BJ (cell line): Measurements from ENCODE around the gene TSPAN33. TPM values are rescaled to one million over a fixed set of nuclear protein-coding genes. Genes with fewer than 3 reads are reported as not detected.
A peak's percentile ranks its signal among the peaks of the same experiment; 100 is the strongest.

ENCODE experiments used
- CTCF ChIA-PET: fragments of 350-600 bp; formaldehyde crosslinking; extraction: SDS; loops from one replicate; lab custom pipeline; 2021; ENCODE audit warnings: antibody characterized with exemption, inconsistent platforms; lab: Yijun Ruan, JAX
- POLR2A ChIA-PET: fragments of 300-600 bp; sonication (Branson Sonifier 250); formaldehyde crosslinking; extraction: SDS; loops from one replicate; lab custom pipeline; 2021; ENCODE audit warnings: antibody characterized with exemption; lab: Charles Lee
- DNase-seq: peaks from one replicate; pipeline ENCODE4 v3.0.0-alpha.2; 2011; ENCODE audit warnings: low read depth
- H3K27me3 ChIP-seq: 2 replicates; pipeline ENCODE4 v1.6.0; 2011; ENCODE audit warnings: low read length; ENCODE audit not compliant: control insufficient read depth, insufficient read depth
- H3K36me3 ChIP-seq: 2 replicates; pipeline ENCODE4 v1.5.1; 2011; ENCODE audit warnings: low read length; ENCODE audit not compliant: control insufficient read depth, insufficient read depth
- H3K4me3 ChIP-seq: 2 replicates; pipeline ENCODE4 v1.5.1; 2011; ENCODE audit warnings: low read depth, mild to moderate bottlenecking, control low read depth, low read length
- polyA minus RNA-seq: library from RNA; depleted of rRNA, polyadenylated mRNA; stranded (reverse); fragments of >200 nt; gene quantifications from 2 replicates; pipeline ENCODE4 v1.2.3, GENCODE V29; 2011; rRNA and poly(A)+ RNA removed
- polyA plus RNA-seq: library from polyadenylated mRNA; depleted of rRNA; stranded (reverse); fragments of >200 nt; gene quantifications from 2 replicates; pipeline ENCODE4 v1.2.3, GENCODE V29; 2011; rRNA removed
- TF ChIP-seq, protein P1 (sequence below): IDR thresholded peaks from 2 replicates; pipeline ENCODE4 v1.5.1; 2011; ENCODE audit warnings: low read depth, mild to moderate bottlenecking, control low read depth, inconsistent platforms, low read length, moderate library complexity; ENCODE audit not compliant: insufficient read depth

The TSPAN33 gene
- polyA plus RNA-seq, result 0.22 and 0.29 TPM in 2 replicates
- polyA minus RNA-seq, result 0.33 and 0.51 TPM in 2 replicates

- Histone ChIP-seq H3K4me3 (peak within 1 kb of the TSS; percentile 22), H3K36me3 (no peaks in the 10 kb centered on the region), H3K27me3 (peaks cover 39% of the 10 kb centered on the region)
- ChIA-PET CTCF (interaction anchor here (1.2 kb wide), 1 partner anchor 19 kb away, joined by 3 read pairs; no protein-coding TSS in a partner anchor), POLR2A (no interaction called here)
- TF ChIP-seq, protein P1, sequence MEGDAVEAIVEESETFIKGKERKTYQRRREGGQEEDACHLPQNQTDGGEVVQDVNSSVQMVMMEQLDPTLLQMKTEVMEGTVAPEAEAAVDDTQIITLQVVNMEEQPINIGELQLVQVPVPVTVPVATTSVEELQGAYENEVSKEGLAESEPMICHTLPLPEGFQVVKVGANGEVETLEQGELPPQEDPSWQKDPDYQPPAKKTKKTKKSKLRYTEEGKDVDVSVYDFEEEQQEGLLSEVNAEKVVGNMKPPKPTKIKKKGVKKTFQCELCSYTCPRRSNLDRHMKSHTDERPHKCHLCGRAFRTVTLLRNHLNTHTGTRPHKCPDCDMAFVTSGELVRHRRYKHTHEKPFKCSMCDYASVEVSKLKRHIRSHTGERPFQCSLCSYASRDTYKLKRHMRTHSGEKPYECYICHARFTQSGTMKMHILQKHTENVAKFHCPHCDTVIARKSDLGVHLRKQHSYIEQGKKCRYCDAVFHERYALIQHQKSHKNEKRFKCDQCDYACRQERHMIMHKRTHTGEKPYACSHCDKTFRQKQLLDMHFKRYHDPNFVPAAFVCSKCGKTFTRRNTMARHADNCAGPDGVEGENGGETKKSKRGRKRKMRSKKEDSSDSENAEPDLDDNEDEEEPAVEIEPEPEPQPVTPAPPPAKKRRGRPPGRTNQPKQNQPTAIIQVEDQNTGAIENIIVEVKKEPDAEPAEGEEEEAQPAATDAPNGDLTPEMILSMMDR, result no peak
- peak; percentile 17 for DNase-seq
Observed at GRCh38 chr7:129144095-129144833, at the start of gene TSPAN33. TSS of gene TSPAN33 (plus strand) at chr7:129144707. CDS start at chr7:129144981, 274 bp downstream.

DNA sequence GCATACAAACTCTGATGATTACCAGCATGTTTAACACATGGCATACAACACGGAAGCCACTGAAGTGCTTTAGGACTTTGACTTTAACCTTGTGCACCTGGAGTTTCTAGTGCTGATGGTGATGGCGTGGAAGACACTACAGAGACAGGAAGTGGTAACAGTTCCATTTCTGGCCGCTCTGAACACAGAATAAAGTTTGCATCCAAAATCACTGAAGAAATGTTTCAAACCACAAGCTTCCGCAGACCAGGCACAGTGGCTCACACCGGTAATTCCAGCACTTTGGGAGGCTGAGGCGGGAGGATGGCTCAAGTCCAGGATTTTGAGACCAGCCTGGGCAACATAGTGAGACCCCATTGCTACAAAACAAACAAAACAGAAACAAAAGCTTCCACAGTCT, 49.2 kb upstream of the TSPAN33 start:
- POLR2A ChIA-PET, result no interaction called here
- TF ChIP-seq, protein P1, result no peak
- Histone ChIP-seq H3K36me3 (no peaks in the 10 kb centered on the region), H3K4me3 (no peak overlapping the region), H3K27me3 (peaks cover 1% of the 10 kb centered on the region)
- no peak for DNase-seq
- CTCF ChIA-PET, result no interaction called here

DNA sequence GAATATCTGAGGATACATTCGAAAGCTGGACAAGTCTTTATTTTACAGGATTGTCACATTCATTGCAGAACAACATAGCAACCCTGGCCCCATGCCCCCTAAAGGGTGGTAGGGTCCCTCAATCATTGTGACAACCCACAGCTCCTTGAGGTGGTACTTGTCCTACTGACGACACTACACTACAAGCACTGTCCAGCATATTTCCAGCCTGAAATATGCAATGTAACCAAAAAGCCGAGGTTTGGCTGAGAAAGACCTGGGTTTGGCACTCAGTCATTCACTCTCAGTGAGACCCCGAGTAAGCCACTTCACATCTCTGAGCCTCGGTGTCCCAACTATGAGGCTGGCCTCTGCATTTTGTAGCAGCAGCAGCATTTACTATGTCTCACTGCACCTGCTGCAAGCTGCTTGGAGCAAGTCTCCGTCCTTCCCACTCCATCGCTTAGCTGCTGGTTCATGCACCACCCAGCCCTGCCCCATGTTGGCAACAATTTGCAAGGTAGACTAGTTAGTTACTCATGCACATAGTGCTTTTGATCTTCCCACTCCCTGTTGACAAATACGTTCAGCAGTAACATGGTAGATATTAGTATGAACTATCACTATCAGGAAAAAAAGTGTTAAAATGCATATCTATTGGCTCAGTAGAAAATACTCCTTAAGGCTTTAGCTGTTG, 46.0 kb upstream of the TSPAN33 start:
- no peak for DNase-seq
- CTCF ChIA-PET, result interaction anchor here (0.8 to 1.9 kb wide), 2 partner anchors 15 to 195 kb away, joined by 3 to 7 read pairs; no protein-coding TSS in a partner anchor
- POLR2A ChIA-PET, result no interaction called here
- no peak overlapping the region for H3K4me3 ChIP-seq
- H3K27me3 ChIP-seq, result peaks cover 8% of the 10 kb centered on the region
- H3K36me3 ChIP-seq, result no peaks in the 10 kb centered on the region
- TF ChIP-seq, protein P1, result no peak

GRCh38 chr7:129100827-129101166, 43.7 kb upstream of the TSPAN33 start:
- TF ChIP-seq, protein P1, result no peak
- H3K27me3 ChIP-seq, result peaks cover 8% of the 10 kb centered on the region
- no peak for DNase-seq
- H3K4me3 ChIP-seq, result no peak overlapping the region
- ChIA-PET CTCF (interaction anchor here (1.5 to 5.4 kb wide), 2 partner anchors 9 to 11 kb away, joined by 5 to 22 read pairs; no protein-coding TSS in a partner anchor), POLR2A (no interaction called here)
- H3K36me3 ChIP-seq, result no peaks in the 10 kb centered on the region

DNA sequence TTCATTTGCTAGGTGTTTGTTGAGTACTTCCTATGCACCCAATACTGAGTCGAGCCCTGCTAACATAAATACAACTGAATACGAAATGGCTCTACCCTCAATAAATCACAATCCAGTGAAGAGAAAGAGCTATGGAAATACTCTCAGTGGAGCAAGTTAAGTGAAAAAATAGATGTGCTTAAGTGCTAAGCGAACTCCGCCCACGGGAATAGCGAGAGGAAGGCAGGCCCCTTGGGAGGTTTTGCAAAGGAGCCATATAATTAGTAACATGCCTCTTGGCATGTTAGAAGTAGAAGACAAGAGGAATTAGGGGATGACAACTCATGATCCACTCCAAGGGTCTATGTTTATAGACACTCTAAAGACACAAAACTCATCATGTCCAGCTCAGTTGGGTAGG, 42.8 kb upstream of the TSPAN33 start:
- CTCF ChIA-PET, result interaction anchor here (1.5 to 5.4 kb wide), 2 partner anchors 10 to 12 kb away, joined by 5 to 22 read pairs; no protein-coding TSS in a partner anchor
- POLR2A ChIA-PET, result interaction anchor here (0.6 kb wide), 1 partner anchor 48 kb away, joined by 4 read pairs; no protein-coding TSS in a partner anchor

More for the DNA sequence above, 42.8 kb upstream of the TSPAN33 start:
- Histone ChIP-seq H3K4me3 (no peak overlapping the region), H3K36me3 (no peaks in the 10 kb centered on the region), H3K27me3 (peaks cover 7% of the 10 kb centered on the region)
- TF ChIP-seq, protein P1, result no peak
- no peak for DNase-seq
